Esophagus mucosa (tissue), 1 donor: ENCODE measurements around the gene MSRB3. TPM values are rescaled to one million over a fixed set of nuclear protein-coding genes. Genes with fewer than 3 reads are reported as not detected.
"Not testable (repeated sequence)": the region's sequence is repeated elsewhere in the genome, so short reads cannot be mapped to it uniquely, and the experiment has no call there.

Experiments
- ATAC-seq: fragments of 200-7000 bp; cut with Tn5 transposase; one replicate; pipeline ENCODE4 v1.9.1; 2020
- total RNA-seq: library from RNA; stranded (reverse); gene quantifications from one replicate; pipeline ENCODE4 v1.2.4, GENCODE V29; 2023
- donor health status: DM: yes; HTN: yes; CAD: no.

MSRB3 gene
- 3.6 TPM for total RNA-seq

DNA sequence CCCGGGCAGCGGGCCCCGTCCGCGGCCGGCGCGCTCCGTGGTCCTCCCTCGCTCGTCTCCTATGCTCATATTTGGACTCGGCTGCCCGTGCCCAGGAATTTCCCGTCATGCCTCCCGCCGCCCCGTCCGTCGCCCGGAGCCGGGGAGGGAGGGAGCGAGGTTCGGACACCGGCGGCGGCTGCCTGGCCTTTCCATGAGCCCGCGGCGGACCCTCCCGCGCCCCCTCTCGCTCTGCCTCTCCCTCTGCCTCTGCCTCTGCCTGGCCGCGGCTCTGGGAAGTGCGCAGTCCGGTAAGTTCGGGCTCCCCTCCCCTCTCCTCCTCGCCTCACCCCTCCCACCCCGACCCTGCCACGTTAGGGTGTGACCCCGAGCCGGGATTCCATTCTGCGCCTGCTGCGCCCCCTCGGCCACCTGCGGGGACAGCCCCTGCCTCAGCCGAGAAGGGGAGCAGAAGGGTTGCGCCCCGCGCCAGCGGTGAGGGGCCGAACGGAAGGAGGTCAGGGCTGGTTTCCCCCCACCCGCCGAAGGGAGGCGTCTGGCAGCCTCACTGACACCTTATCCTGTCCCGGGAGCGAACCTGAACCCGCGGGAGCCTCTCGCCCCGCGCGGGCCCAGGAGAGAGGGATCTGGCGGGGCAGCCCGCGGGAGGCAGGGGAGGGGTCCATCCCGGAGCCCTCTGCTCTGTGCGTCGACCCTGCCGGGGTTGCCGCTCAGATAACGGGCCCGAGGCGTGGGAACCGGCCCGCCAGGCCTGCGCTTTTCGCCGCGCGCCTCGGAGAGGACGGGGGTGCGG, at the start of gene MSRB3:
Gene MSRB3 (plus strand): TSS at position 108 of the 793 bp plus-strand sequence. CDS start 29,897 bp downstream, outside the sequence.
- peak; percentile 56 for ATAC-seq

DNA sequence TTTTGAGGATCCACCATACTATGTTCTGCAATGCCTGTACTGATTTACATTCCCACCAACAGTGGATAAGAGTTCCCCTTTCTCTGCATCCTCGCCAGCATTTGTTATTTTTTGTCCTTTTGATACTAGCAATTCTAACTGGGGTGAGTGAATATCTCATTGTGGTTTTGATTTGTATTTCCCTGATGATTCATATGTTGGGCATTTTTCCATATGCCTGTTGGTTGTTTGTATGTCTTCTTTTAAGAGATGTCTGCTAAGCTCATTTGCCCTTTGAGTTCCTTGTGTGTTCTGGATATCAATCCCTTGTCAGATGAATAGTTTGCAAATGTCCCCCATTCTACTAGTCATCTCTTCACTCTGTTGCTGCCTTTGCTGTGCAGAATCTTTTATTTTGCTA, 49.0 kb upstream of the MSRB3 start:
- ATAC-seq, result no peak

DNA sequence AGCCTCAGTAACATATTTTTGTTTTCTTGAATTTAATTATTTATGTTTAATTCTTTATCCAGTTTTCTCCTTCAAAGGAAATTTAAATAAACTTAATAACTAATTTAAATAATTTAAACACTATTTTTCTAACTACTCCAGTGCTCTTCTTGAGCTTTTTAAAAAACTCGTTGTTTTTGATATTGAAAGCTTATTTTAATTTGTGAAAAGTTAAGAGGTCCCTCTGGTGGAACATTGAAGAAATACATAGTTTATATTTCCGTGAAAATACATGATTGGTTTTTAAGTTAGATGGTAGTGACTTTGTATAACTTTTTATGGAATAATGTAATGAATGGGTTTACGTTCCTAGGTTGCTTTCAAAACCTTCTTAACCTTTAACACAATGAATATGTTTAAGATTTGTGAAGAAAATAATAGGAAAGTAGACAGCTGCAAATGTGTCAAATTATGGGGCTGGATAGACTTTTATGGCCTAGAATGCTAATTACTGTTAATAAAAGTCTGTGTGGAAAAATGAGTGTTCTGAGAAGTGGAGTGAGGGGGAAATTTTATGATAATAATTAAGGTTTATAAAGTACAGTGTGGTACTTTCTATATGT, 45.9 kb upstream of the MSRB3 start:
- ATAC-seq, result no peak

DNA sequence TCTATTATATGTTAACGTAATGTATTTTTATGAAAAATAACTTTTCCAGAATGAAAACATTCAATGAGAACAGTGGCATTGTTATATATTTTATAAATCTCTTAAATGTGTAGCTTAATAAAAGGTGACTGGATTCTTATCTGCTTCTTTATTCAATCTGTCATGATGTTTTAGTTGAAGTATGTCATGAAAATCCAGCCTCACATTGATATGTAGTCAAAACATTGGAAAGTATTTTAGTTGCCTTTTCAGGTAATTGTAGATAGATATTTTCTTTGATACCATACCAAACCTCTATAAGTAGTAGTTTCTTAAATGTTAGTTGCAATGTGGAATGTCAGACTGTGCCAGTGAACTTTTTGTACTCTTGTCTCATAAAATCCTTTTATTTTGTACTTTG, 41.3 kb upstream of the MSRB3 start:
- ATAC-seq, result no peak

DNA sequence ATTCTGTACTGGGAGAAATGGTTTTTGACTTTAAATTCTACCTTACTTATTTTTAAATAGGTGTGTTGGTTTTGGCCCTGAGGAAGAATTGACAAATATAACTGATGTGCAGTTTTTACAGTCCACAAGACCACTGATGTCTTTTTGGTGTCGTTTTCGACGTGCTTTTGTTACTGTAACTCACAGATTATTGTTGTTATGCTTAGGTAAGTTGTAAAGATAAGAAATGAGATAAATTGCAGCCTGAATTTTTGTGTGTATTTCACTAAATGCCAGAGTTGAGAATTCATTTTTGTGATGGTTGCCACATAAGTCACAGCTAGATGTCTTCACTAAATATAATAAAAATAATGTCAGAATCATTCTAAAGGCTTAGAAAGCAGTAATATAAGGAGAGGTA, 39.9 kb upstream of the MSRB3 start:
- no peak for ATAC-seq

DNA sequence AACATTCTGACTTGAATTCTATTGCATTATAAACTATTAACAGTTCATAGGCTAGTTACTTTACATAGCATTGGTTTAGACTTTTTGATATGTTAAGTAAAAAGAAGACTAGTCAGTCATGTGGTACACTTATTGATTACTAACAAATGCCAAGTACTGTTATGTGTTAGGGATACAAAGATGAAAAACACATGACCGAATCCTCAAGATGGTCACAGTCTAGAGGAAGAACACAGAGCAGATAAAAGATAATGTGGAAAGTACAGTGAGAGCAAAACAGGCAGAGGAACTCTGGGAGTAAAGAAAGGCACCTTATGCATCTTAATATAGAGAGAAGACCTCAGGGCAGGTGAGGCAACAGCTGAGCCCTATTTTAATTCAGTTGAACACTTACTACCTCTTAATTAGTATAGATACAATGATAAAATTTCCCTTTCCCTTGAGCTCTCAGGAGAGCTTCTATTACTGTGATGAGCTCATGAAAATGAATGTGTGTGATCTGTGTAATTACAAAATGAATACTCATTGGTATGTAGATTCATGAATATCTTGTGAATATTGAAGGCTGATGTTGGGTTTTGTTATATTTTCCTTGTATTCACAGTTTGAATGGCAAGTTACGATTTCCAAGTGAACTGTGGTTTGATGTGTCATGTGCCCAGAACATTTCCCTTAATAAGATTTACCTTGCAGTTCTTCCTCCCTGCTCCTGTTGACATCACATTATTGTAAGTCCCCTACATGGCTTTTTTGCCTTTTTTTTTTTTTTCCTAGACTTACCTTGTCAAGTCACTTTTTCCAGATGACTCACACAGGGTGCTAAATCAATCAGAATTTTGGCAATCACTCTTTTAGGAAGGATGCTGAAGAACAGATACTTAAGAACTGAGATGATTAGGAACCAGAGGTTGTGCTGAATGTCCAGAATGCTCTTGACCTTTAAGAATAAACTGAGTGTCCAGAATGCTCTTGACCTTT, 29.5 kb upstream of the MSRB3 start:
- ATAC-seq, result no peak

DNA sequence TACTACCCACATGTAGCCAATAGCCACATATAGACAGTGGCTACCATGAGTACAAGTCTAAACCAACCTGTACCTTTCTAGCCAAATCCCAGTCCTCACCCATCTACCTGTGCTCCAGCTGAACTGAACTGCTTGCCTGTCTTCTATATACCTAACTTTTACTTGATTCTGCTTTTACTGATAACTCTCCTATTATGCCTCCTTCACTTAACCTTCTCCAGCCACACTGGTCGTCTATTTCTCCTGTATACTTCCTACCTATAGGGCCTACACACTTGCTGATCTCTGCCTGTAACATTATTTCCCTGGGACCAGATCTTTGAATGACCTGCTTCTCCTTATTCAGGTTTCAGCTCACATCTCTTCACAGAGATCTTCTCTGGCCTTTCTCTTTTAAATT, 26.0 kb upstream of the MSRB3 start:
- no peak for ATAC-seq

DNA sequence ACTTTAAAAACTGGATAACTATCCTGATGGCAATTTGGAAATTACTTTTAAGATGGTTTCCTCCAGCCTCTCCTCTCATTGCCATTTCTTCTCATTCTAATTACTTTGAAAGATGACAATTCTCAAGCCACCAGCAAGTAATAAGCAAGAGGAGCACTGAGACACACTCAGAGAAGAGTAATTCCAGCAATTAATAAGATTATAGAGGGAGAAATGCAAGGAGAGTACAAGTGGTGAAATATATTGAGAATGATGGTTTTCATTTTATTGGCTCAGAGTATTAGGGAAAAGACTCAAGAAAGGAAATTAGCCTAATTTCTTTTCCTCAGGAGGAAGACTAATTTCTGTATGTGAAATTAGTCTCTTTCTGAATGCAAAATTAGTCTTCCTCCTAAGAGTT, 20.5 kb upstream of the MSRB3 start:
- no peak for ATAC-seq

DNA sequence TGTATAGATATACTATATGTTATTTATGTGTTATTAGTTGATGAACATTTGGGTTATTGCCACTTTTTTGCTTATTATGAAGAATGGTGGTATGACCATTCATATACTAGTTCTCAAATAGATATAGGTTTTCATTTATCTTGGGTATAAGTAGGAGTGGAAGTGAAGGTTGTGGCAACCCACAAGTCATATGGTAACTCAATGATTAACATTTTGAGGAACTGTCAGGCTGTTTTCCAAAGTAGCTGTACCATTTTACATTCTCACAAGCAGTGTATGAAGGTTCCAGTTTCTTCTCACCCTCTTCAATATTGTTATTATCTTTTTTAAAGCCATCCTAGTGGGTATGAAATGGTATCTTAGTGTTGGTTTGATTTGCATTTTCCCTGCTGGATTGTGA, 19.0 kb upstream of the MSRB3 start:
- ATAC-seq, result no peak

DNA sequence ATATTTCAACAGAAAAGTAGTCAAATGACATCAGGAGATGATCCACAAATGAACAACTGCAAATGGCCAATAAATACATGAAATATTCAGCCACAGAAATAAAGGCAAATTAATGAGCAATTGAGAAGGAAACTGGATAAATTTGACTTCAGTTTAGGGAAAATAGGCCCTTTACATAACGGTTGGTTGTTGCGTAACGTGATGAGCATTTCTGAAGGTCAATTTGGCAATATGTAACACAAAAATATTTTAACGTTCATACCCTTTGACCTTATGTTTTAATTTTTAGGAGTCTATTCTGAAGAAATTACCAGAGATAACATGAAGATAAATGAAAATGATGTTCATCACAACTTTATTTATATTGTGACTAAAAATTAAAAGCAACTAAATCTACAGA, 14.7 kb upstream of the MSRB3 start:
- ATAC-seq, result no peak

DNA sequence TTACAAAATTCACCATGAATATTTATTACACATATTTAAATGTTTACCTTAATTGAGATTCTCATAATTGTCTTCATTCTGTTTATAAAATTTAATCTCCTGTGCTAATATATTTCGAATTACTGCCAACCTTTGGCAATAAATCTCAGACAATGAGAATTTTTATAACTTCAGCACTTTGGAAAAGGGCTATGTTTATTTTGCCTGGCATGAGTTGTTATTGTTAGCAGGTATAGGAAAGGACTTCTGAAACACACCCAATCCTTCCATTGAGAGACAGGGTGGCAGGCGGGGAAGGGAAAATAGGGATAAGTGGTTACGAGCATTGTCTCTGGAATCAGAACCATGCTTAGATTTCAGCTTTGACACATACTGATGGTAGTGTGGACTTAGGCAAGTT, 12.1 kb upstream of the MSRB3 start:
- ATAC-seq, result no peak

DNA sequence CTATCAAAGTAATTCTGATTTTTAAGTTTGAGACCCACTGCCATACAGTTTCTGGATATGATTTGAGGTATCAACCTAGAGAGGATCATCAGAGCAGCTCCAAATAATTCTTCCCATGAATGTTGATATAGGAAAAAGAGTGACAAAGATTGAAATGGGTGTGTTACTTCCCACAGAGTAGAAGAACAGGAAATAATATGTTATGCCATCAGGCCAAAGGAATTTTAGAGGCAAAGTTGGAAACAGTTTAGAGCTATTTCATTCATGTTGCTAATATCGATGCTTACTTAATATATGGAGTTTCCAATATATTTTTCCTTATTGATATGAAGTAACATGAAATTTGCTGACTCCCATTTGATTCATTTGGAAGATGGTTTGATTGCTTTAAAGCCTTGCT, 8.9 kb upstream of the MSRB3 start:
- ATAC-seq, result no peak

DNA sequence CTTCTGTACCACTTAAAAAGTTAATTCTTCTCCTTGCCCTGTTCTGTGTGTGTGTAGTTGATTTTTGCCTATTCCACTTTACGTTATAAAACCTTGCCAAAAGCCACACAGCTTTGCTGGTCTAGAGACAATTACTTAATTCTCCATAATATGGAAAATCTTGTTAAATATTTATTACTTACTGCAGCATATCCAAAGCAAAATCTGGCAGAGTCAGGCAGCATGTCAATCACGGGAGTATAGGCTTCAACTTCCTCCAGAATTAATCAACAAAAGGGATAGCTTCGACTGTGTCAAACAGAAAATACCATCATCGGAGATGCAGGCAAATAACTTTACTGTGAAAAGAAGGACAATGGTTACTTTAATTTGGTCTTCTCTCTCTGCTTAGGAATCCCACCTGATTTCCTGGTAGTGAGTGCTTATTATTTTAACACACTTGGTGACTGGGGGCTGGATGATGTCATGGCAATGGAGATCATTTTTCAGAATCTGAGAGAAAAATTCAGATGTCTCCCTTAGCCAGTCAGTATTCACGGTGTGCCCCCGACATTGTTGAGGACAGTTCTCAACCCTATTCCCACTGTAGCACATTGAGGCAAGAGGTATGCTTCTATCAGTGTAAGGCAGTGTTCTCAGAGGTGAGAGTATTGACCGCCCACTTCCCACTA, 3.7 kb upstream of the MSRB3 start:
- no peak for ATAC-seq

DNA sequence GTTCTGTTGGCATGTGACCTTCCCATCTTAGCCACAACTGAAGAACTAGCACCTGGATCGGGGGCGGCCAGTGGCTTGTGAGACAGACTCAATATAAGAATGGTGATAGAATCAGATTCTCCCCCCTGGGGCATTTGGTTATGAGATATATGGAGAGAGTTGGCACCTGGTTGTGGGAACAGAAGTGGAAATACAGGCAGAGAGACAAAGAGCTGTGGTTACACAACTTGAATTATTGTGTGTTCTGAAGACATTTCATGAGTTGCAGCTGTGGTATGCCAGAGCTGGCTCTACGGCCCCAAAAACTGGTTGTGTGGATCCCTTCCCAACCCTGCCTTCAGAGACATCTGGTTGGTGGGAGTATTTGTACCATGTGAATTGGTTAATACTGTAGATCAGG, 2.9 kb upstream of the MSRB3 start:
- ATAC-seq, result no peak

DNA sequence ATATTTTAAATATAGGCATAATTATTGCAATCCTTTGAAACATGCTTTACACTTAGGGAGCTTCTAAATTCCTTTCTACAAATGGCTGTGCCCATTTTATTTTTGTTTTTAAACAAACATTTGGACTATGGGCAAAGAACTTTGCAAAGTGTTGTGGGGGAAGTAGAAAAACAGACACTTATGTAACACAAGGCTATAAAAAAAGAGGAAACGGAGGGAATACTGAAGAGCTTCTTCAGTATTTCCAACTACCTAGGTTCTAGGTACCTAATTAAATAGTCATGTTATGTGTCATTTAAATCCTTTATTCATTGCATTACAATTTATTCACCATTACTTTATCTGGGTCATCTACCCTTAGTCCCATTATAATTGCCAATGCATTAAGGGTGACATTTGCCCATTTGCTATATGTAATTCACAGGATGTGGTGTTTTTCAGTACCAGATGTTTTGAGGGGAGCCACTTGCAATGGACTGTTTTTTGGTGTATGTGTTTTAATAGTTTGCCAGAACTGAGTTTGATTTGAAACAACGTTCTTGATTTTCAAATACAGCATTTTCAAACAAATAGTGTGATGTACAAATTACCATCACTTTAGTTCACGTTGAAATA, 1.5 kb upstream of the MSRB3 start:
- no peak for ATAC-seq

DNA sequence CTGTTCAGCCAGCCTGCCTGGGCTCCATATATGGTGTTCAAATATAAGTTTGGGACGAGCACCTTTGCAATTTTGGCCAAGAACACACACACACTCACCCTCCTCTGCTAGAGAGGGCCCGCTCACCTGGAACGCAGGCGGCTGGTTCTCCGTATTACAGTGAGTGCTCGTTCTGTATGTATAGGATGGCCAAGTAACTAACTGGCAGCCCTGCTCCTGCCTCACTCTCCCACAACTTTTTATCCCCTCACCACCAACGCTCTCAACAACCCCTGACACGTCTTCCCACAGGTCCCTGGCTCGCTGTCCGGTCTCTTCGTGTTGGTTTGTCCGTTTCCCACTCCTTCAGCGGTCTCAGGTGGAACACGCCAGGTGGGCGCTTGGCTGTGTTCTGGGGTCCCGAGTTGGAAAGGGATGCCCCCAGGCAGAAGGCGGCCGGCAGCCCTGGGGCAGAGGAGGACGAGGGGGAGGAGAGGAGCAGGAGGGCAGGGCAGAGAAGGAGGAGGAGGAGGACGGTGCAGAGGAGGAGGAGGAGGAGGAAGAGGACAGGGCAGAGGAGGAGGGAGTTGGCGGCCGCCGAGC, 398 bp upstream of the MSRB3 start:
- peak; percentile 8 for ATAC-seq

DNA sequence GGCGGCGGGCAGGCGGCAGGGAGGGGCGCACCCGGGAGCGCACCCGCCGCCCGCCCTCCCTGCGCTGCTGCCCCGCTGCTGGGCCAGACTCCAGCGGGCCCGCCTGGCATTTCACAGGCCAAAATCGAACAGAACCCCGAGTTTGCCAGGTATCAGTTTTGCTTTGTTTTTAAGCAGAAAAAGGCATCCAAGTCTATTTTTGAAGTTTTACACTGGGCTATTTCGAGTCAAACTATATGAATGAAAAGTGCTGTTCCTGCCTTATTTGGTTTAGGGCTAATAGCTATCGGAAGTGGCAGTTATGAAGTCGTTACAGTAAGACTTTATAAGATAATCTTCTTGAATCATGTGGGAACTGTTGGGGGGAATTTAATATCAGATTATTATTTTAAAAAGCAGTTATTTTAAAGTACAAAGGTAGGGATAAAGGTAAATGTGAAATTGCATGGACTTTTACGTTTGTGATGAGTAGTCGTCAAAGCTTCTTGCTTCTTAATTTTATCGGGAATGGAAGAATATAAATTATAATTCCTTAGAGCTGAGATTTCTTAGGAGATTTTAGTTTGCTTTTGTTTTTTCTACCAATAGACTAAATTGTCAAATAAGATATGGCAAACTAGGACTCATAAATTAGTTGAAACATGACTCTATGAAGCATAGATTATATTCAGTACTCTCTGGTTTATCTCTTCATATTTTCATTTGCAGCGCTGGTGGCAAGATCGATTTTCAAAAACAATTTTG, 1.1 kb downstream of the MSRB3 start:
- peak; percentile 39 for ATAC-seq

DNA sequence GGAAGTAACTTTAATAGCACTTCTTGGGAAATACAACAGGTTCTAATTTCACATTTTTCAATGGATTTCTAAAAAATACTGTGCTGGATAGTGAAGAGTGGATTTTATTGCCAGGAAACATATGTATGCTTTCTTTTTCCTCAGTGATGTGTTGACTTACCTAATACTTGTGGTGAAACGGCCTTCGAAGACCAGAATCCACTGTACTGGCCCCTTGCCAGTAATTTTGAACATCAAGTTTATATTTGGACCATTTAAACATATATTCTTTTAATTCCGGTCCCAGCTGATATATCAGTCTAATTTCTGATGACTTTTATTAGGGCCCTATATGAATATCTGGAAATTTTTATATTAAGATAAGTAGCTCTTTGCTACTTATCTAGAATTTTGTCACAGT, 1.8 kb downstream of the MSRB3 start:
- no peak for ATAC-seq

DNA sequence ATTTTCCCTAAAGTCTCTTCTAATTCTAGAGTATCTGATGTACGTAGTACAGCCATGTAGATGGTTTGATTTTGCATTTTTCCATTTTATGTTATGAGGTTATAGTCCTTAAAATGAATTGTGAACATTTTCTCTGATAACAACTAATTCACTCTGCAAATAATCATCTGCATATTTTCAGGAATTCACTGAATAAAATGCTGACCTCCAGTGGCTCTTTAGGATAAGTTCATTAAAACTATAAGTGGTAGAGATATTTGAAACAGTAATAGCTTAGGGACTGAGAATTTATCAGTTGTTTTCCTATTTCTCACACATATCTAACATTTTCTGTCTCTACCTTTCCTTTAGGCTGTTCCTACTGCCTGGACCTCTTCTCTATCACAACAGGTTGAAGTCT, 4.4 kb downstream of the MSRB3 start:
- no peak for ATAC-seq

DNA sequence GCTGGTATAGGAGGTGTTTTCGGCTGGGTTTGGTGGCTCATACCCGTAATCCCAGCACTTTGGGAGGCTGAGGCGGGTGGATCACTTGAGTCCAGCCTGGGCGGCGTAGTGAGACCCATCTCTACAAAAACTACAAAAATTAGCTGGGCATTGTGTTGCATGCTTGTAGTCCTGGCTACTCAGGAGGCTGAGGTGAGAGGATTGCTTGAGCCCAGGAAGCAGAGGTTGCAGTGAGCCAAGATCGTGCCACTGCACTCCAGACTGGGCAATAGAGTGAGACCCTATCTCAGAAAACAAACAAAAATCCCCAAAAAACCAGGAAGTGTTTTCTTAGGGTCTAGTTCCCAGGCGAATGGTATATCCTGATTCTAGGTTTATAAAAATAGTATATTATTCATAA, 7.0 kb downstream of the MSRB3 start:
- ATAC-seq, result not testable (repeated sequence)

DNA sequence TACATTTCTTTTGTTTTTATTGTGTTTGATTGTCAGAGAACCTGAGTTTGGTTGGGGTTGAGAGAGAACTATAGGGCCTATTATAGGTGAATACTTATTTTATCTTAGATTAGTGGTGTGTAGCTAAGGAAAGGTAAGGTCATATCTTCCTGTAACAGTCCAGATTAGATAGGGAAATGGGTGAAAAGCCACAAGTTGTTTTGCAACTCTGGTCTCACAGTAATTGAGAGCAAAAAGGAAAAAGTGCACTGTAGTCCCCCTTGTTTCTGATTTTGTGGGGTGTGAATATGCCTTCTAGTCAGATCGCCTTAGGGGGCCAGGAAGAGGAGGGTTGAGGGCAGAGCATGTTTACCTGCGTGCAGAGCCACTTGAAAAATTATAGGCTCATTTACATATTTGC, 8.9 kb downstream of the MSRB3 start:
- ATAC-seq, result no peak
